ENCODE data around the gene ARHGAP23. TPM values are rescaled to one million over a fixed set of nuclear protein-coding genes. Genes with fewer than 3 reads are reported as not detected.

The ARHGAP23 gene
- total RNA-seq, 1 experiment from 2014 or later = 97.9 TPM

GRCh38 chr17:38434178-38434665 is 6.0 kb downstream of the ARHGAP23 start:
- no peak overlapping the region for H2BK12ac ChIP-seq (ENCODE audit: insufficient read length, low read depth, low read length)
- no peak overlapping the region for H3K56ac ChIP-seq (ENCODE audit: insufficient read length, low read depth, low read length)
- H3K27ac ChIP-seq (ENCODE audit: insufficient read length, low read depth, low read length) = no peak overlapping the region
- peaks cover 4 to 18% (median 5%) of the 10 kb centered on the region in 3 experiments; a peak in 6 of 7 replicates for H3K36me3 Mint-ChIP-seq (ENCODE audit: insufficient read depth in 1 of 3, low read depth in 3 of 3)
- no peak overlapping the region for H3K4ac ChIP-seq (ENCODE audit: low read depth, low read length)
- peaks cover 2% of the 10 kb centered on the region for H3K79me1 ChIP-seq (ENCODE audit: insufficient read depth, low read depth, low read length, poor library complexity, severe bottlenecking)
- no peak overlapping the region for H3T11ph ChIP-seq (ENCODE audit: low read length)
- peaks cover 8% of the 10 kb centered on the region; the same call in 1 of the 2 replicates for H3K4me1 ChIP-seq (ENCODE audit: insufficient read depth, low read length)
- H3K23ac ChIP-seq (ENCODE audit: insufficient read length, low read depth, low read length) = no peak overlapping the region
- no peak for DNase-seq
- no peaks in the 10 kb centered on the region for H3K9me3 ChIP-seq (ENCODE audit: control insufficient read depth, low read depth, low read length)
- H3K27me3 ChIP-seq (ENCODE audit: insufficient read depth, low read length) = no peaks in the 10 kb centered on the region
- no peak overlapping the region for H4K5ac ChIP-seq (ENCODE audit: insufficient read length, low read depth, low read length)
- H2BK120ac ChIP-seq (ENCODE audit: low read depth, low read length, poor library complexity, severe bottlenecking) = no peak overlapping the region
- H2BK20ac ChIP-seq (ENCODE audit: low read depth, low read length, poor library complexity, severe bottlenecking) = no peak overlapping the region
- H2AFZ ChIP-seq (ENCODE audit: low read length) = no peak overlapping the region
- no peak overlapping the region; the same call in 1 of the 2 replicates for H3K14ac ChIP-seq (ENCODE audit: insufficient read depth, low read length)
- H4K91ac ChIP-seq (ENCODE audit: insufficient read length, low read depth, low read length) = no peak overlapping the region
- H3K23me2 ChIP-seq (ENCODE audit: insufficient read length, low read depth, low read length, poor library complexity, severe bottlenecking) = peaks cover under 1% of the 10 kb centered on the region
- no CpG with 5 or more reads among the region's 21 CpGs for WGBS (ENCODE audit: extremely low coverage, insufficient read length, low lambda C conversion rate)
- H2BK5ac ChIP-seq (ENCODE audit: insufficient read length, low read length) = no peak overlapping the region
- H3K18ac ChIP-seq (ENCODE audit: insufficient read length, low read depth, low read length) = no peak overlapping the region
- peak overlapping the region in 2 of 3 experiments; percentile 49 to 81; a peak in 5 of 7 replicates for H3K27ac Mint-ChIP-seq
- H2AK5ac ChIP-seq (ENCODE audit: insufficient read length, low read length) = no peak overlapping the region
- H3K9me3 Mint-ChIP-seq = no peaks in the 10 kb centered on the region
- H3K27me3 Mint-ChIP-seq (ENCODE audit: low read depth) = no peaks in the 10 kb centered on the region
- H3K4me1 Mint-ChIP-seq = peaks cover 50 to 53% of the 10 kb centered on the region in 2 experiments
- H3K4me3 Mint-ChIP-seq = no peak overlapping the region
- no peak overlapping the region for H3K4me2 ChIP-seq (ENCODE audit: insufficient read depth, insufficient read length, low read length)
- no peak for TF ChIP-seq CTCF (conservative IDR thresholded peaks at IDR 0.05)
- H4K20me1 ChIP-seq (ENCODE audit: control insufficient read depth, insufficient read depth, insufficient read length) = no peaks in the 10 kb centered on the region
- no peak overlapping the region for H2BK15ac ChIP-seq (ENCODE audit: low read depth, low read length)
- H3K9ac ChIP-seq (ENCODE audit: extremely low read depth, insufficient read length, low read length) = no peak overlapping the region
- H3K79me2 ChIP-seq (ENCODE audit: insufficient read depth, low read length) = peaks cover 29% of the 10 kb centered on the region; the same call in 1 of the 2 replicates
- no peak overlapping the region for H4K8ac ChIP-seq (replicated peaks; ENCODE audit: insufficient read length, low read depth, low read length)
